ENCODE data around the gene KRTAP5-2. TPM values are rescaled to one million over a fixed set of nuclear protein-coding genes. Genes with fewer than 3 reads are reported as not detected.
"Not testable (repeated sequence)": the region's sequence is repeated elsewhere in the genome, so short reads cannot be mapped to it uniquely, and the experiment has no call there.

Gene KRTAP5-2, protein sequence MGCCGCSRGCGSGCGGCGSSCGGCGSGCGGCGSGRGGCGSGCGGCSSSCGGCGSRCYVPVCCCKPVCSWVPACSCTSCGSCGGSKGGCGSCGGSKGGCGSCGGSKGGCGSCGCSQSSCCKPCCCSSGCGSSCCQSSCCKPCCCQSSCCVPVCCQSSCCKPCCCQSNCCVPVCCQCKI
- total RNA-seq = not detected
- long read RNA-seq = 0 reads

DNA sequence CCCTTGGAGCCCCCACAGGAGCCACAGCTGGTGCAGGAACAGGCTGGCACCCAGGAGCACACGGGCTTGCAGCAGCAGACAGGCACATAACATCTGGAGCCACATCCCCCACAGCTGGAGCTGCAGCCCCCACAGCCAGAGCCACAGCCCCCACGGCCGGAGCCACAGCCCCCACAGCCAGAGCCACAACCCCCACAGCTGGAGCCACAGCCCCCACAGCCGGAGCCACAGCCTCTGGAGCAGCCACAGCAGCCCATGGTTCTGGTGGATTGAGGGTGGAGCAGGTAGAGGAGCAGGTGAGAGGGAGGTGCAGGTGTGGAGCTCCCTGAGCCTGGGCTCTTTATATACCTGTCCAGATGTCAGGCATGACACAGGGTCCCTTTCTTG, at the start of gene KRTAP5-2:
Gene KRTAP5-2, minus strand, starts transcription at position 301 of the 387 bp plus-strand sequence. Its CDS starts 44 bp downstream, at position 257.
- Histone ChIP-seq H3K27me3 (ENCODE audit: low read depth) (peaks cover 3% of the 10 kb centered on the region), H3K36me3 (no peaks in the 10 kb centered on the region), H3K4me1 (no peaks in the 10 kb centered on the region), H3K9me3 (no peaks in the 10 kb centered on the region), H3K4me3 (no peak within 1 kb of the TSS), H3K27ac (no peak within 1 kb of the TSS)
- no peak for DNase-seq
- TF ChIP-seq CTCF (IDR thresholded peaks at IDR 0.05) = no peak
- ATAC-seq = no peak
- intact Hi-C loops (cut with DNase I) = no loop called here

DNA sequence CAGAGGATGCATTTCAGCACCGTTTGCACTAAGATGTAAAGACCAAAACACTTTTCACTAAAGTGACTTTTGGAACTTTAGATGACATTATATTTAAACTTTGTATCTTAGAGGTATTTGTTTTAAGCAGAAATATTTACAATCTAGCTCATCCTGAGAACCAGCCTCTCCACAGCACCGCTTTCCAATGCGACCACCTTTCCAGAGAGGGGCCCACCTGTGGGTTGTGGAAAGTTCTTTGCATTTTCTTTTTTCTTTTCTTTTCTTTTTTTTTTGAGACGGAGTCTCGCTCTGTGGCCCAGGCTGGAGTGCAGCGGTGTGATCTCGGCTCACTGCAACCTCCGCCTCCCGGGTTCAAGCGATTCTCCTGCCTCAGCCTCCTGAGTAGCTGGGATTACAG, 48.4 kb upstream of the KRTAP5-2 start:
- H3K4me1 ChIP-seq; intact Hi-C loops (cut with DNase I); H3K27ac ChIP-seq; H3K9me3 ChIP-seq; H3K36me3 ChIP-seq; DNase-seq; ATAC-seq; H3K4me3 ChIP-seq: not testable (repeated sequence)
- peaks cover 11% of the 10 kb centered on the region for H3K27me3 ChIP-seq (ENCODE audit: low read depth)

DNA sequence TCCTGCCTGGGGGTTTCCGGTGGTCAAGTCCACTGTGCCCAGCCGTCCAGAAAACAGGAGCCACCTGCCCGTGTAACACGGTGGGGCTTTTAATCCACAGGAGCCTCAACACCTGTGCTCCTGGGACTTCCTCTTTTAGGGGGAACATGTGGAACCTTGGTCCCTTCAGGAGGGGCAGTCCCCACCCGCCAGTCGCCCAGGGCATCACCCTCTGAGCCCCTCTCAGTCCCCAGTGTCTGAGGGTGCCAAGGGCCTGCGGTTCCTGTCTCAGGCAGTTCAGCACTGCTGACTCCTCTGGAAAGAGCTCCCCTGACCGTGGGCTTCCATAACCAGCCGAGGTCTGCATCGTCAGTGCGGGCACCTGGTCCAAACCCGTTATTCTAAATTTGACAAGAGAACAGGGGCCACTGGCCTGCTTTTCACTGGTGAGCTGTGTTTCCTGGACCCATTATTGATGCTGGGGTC, 47.3 kb upstream of the KRTAP5-2 start:
- Histone ChIP-seq H3K27me3 (ENCODE audit: low read depth) (peaks cover 19% of the 10 kb centered on the region), H3K4me1 (no peaks in the 10 kb centered on the region), H3K4me3 (no peak overlapping the region), H3K27ac (no peak overlapping the region), H3K36me3 (no peaks in the 10 kb centered on the region), H3K9me3 (no peaks in the 10 kb centered on the region)
- DNase-seq (no peak), ATAC-seq (no peak)
- TF ChIP-seq CTCF (IDR thresholded peaks at IDR 0.05) = no peak
- intact Hi-C loops (cut with DNase I) = no loop called here

GRCh38 chr11:1644601-1645356, 46.7 kb upstream of the KRTAP5-2 start:
- DNase-seq = no peak
- Histone ChIP-seq H3K36me3 (no peaks in the 10 kb centered on the region), H3K4me3 (no peak overlapping the region), H3K4me1 (peaks cover 6% of the 10 kb centered on the region), H3K9me3 (no peaks in the 10 kb centered on the region), H3K27me3 (ENCODE audit: low read depth) (peaks cover 23% of the 10 kb centered on the region), H3K27ac (no peak overlapping the region)
- intact Hi-C loops (cut with DNase I) = no loop called here
- peak in 1 of 2 donors; percentile 29 for ATAC-seq
- no peak for TF ChIP-seq CTCF (IDR thresholded peaks at IDR 0.05)

DNA sequence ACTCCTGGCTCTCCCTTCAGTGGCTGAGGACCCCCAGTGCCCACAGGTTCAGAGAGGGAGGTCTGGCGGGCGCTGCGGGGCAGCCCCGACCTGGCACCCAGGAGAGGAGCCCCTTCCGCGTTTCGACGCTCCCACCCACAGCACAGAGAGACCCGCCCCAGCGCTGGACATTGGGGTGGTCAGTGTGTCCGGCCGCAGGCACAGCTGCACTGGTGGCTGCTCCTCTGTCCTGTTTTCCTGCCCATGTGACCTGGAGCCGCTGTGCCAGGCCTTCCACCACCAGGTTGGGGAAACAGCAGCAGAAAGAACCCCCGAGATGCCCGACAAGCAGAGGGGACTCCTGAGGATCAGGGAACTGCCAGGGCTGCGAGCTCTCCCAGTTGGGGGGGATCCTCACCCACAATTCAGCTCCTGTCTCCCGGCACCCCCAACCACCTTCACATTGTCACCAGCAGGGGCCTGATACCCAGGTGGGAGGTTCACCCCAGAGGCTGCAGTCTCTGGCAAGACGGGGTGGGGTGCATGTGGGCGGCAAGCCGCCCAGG, 45.1 kb upstream of the KRTAP5-2 start:
- Histone ChIP-seq H3K9me3 (no peaks in the 10 kb centered on the region), H3K4me3 (no peak overlapping the region), H3K36me3 (no peaks in the 10 kb centered on the region), H3K27ac (no peak overlapping the region), H3K27me3 (ENCODE audit: low read depth) (peaks cover 28% of the 10 kb centered on the region), H3K4me1 (peaks cover 11% of the 10 kb centered on the region)
- DNase-seq = no peak
- intact Hi-C loops (cut with DNase I) = no loop called here
- ATAC-seq = peak in 1 of 2 donors; percentile 7
- TF ChIP-seq CTCF (IDR thresholded peaks at IDR 0.05) = no peak

Measured in lower lobe of right lung (tissue), 2 donors.